C4-2B (cell line): ENCODE results near the gene CORO1C.

Source experiments
- ZFX ChIP-seq: fragments of 450-650 bp; IDR thresholded peaks from 2 replicates; pipeline ENCODE4 v1.6.1; 2017
- TF ChIP-seq, protein P1 (sequence below): fragments of 450-650 bp; conservative IDR thresholded peaks from 2 replicates; pipeline ENCODE4 v1.5.1; 2017; ENCODE audit warnings: mild to moderate bottlenecking

DNA sequence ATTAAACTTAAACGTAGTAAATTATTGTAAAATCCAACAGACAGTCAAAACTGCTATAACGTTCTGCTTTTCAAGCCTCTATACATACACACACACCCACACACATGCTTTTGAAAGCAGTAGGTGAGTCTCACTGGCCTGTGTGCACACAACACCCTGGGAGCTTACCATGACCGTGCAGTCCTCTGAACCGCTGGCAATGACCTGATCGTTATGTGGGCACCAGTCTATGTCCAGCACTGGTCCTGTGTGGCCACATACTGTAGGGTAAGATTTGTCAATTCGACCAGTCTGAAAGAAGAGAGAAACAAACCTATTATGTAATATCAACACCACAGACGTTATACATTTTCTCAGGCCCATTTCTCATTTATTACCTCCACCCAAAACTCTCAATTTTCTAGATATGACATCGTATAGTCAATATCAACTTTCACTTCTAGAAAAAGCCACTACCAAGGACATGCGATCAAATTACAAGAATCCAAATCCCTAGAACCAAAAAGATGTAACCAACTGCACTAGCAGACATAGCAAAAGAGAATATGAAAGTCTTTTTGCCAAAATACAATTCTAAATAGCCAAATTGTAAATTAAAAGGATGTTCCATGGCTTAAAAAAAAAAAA, 53.1 kb downstream of the CORO1C start:
- TF ChIP-seq, protein P1, sequence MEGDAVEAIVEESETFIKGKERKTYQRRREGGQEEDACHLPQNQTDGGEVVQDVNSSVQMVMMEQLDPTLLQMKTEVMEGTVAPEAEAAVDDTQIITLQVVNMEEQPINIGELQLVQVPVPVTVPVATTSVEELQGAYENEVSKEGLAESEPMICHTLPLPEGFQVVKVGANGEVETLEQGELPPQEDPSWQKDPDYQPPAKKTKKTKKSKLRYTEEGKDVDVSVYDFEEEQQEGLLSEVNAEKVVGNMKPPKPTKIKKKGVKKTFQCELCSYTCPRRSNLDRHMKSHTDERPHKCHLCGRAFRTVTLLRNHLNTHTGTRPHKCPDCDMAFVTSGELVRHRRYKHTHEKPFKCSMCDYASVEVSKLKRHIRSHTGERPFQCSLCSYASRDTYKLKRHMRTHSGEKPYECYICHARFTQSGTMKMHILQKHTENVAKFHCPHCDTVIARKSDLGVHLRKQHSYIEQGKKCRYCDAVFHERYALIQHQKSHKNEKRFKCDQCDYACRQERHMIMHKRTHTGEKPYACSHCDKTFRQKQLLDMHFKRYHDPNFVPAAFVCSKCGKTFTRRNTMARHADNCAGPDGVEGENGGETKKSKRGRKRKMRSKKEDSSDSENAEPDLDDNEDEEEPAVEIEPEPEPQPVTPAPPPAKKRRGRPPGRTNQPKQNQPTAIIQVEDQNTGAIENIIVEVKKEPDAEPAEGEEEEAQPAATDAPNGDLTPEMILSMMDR, result no peak
- TF ChIP-seq ZFX, result no peak
